HFF-Myc (cell line): Measurements from ENCODE around the gene OR2V2.
"Not testable (repeated sequence)": the region's sequence is repeated elsewhere in the genome, so short reads cannot be mapped to it uniquely, and the experiment has no call there.

ENCODE experiments used
- DNase-seq: peaks from one replicate; pipeline ENCODE4 v3.0.0-alpha.2; 2011; ENCODE audit warnings: low read depth; ENCODE audit errors: extremely low read depth
- H3K4me3 ChIP-seq: replicated peaks from 2 replicates; pipeline ENCODE4 v1.5.1; 2011; ENCODE audit warnings: low read depth, mild to moderate bottlenecking, control low read depth, low read length
- TF ChIP-seq, protein P1 (sequence below): IDR thresholded peaks from 2 replicates; pipeline ENCODE4 v1.5.1; 2012; ENCODE audit warnings: mild to moderate bottlenecking, low read depth, low read length, control low read depth; ENCODE audit errors: missing control alignments

The OR2V2 gene

DNA sequence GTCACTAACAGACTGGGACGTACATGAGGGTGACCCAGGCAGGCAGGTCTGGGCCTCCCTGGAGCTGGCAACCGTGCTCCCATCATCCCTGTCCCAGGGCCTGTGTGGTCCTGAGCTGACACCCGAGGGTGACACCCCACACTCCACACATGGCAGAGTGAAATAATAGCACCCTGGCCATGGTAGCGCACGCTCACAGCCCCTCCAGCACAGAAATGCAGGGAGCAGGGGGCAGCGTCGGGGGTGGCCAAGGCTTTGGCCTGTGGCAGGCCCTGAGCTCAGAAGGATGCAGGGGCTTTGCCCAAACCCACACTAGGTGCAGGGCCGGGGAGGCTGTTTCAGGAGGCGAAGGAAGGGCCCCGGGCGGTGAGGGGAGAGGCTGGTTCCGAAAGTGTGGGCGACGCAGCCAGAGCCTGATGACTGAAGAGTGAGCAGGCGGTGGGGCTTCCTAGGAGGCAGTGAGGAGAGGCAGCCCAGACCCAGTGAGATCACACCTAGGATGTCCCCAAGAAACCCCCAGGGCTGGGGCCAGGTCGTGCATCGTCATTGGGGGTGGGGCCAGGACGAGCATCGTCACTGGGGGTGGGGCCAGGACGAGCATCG, 12.9 kb downstream of the OR2V2 start:
- peak overlapping the region; percentile 26 for H3K4me3 ChIP-seq
- DNase-seq = no peak

DNA sequence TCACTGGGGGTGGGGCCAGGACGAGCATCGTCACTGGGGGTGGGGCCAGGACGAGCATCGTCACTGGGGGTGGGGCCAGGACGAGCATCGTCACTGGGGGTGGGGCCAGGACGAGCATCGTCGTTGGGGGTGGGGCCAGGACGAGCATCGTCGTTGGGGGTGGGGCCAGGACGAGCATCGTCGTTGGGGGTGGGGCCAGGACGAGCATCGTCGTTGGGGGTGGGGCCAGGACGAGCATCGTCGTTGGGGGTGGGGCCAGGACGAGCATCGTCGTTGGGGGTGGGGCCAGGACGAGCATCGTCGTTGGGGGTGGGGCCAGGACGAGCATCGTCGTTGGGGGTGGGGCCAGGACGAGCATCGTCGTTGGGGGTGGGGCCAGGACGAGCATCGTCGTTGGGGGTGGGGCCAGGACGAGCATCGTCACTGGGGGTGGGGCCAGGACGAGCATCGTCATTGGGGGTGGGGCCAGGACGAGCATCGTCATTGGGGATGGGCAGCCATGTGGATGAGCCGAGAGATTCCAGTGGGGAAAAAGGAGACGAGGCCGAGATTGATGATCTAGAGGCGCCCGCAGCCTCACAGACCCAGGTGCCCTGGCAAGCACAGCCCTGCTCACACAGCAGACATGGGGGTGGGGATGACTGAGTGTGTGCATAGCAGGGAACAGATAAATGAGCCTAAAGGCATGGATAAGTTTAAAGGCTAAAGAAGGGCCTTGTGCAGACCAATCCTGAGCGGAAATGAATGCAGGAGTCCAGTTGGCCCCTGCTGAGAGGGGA, 13.6 kb downstream of the OR2V2 start:
- 0 out of 2 replicates have a peak overlapping the region, but pooled peaks have one; percentile 22 for H3K4me3 ChIP-seq
- not testable (repeated sequence) for DNase-seq

More for the DNA sequence above, 12.9 kb downstream of the OR2V2 start:
- TF ChIP-seq, protein P1, sequence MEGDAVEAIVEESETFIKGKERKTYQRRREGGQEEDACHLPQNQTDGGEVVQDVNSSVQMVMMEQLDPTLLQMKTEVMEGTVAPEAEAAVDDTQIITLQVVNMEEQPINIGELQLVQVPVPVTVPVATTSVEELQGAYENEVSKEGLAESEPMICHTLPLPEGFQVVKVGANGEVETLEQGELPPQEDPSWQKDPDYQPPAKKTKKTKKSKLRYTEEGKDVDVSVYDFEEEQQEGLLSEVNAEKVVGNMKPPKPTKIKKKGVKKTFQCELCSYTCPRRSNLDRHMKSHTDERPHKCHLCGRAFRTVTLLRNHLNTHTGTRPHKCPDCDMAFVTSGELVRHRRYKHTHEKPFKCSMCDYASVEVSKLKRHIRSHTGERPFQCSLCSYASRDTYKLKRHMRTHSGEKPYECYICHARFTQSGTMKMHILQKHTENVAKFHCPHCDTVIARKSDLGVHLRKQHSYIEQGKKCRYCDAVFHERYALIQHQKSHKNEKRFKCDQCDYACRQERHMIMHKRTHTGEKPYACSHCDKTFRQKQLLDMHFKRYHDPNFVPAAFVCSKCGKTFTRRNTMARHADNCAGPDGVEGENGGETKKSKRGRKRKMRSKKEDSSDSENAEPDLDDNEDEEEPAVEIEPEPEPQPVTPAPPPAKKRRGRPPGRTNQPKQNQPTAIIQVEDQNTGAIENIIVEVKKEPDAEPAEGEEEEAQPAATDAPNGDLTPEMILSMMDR = no peak

DNA sequence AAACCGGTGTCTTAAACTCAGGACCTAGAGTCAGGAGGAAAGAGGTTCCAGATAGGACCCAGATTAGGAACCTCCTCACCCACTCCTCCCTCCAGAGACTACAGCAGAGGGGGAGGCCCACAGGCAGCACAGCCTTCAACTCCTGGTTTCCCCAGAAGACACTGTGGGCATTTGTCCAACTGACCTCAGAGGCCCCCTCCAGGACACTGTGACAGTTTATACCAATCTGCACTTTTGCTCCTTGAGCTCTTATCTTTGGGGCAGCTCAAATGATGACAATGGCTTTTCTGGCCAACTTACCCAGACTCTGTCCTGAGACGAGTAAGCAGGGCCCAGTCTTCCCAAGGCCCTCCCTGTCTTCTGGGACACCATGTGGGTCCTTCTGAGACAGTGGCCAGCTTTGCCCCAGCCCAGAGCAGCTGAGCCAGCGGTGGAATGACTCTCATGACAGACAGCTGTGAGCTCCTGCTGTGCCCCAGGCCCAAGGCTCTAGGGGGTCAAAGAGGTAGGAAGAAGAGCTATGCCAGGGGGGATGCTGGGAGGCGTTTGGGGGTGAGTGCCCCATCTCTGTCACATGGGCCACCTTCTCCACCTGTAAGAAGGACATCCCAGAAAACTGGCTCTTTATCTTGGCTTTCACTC, 14.3 kb downstream of the OR2V2 start:
- 0 out of 2 replicates have a peak overlapping the region, but pooled peaks have one; percentile 22 for H3K4me3 ChIP-seq
- TF ChIP-seq, protein P1 = no peak
- no peak for DNase-seq

DNA sequence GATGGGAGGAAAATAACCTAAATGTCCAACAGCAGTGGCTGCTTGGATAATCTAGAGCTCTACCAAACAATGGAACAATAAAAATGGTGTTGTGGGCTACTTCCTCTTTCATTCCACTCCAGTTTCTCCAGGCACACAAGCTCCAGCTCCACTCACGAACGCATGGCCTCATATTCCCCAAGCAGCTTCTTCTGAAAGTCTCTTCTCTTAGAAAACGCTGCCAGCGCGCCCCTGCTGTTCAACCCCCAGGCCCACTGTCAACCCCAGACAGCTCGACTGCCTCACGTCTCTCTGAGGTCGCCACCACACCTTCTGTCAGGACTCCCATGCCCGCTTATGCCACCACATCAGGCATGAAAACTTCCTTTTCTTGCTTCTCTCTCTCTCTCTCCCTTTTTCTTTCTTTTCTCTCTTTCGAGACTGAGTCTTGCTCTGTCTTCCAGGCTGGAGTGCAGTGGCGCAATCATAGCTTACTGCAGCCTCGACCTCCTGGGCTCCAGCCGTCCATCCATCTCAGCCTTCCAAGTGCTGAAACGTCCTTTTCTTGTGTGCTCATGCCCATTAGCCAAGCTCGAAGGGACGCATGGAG, 16.2 kb downstream of the OR2V2 start:
- H3K4me3 ChIP-seq = peak overlapping the region; percentile 31
- DNase-seq = no peak
- TF ChIP-seq, protein P1 = no peak

DNA sequence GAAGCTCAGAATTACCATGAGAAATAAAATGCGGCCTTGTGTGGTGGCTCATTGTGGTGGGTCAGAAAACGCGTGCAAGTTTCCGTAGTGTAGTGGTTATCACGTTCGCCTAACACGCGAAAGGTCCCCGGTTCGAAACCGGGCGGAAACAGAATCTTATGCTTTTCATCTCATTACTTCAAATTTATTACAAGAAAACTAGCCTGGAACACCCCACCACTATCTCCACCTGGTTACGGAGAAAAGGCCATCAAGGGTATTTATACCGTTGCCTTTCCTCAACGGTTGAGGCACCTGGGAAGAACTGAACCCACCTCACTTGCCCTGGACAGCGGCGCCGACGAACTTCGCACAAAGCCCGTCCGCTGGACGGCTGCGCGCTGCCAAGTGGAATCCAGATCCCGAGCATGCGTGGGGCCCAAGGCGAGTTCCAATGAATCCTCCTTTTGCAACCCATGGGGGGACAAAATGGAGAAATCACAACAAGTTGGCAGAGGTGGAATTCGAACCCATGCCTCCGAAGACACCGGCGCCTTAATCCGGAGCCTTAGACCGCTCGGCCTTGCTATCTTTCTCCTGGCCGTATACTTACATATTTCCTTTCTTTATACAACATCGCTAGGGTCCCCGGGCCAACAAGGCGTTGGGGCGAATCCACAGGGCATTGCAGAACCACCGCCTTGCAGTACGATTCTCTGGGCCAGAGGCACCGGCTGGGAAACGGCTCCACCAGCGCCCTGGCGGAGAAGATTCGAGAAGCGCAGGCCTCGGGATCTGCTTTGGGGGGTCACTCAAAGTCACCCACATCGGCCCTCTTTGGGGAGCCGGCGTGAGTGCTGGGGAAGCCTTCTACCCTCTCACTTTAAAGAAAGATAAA, 16.9 kb downstream of the OR2V2 start:
- no peak for DNase-seq
- TF ChIP-seq, protein P1 = no peak
- peak overlapping the region; percentile 31; the same call in 1 of the 2 replicates for H3K4me3 ChIP-seq

DNA sequence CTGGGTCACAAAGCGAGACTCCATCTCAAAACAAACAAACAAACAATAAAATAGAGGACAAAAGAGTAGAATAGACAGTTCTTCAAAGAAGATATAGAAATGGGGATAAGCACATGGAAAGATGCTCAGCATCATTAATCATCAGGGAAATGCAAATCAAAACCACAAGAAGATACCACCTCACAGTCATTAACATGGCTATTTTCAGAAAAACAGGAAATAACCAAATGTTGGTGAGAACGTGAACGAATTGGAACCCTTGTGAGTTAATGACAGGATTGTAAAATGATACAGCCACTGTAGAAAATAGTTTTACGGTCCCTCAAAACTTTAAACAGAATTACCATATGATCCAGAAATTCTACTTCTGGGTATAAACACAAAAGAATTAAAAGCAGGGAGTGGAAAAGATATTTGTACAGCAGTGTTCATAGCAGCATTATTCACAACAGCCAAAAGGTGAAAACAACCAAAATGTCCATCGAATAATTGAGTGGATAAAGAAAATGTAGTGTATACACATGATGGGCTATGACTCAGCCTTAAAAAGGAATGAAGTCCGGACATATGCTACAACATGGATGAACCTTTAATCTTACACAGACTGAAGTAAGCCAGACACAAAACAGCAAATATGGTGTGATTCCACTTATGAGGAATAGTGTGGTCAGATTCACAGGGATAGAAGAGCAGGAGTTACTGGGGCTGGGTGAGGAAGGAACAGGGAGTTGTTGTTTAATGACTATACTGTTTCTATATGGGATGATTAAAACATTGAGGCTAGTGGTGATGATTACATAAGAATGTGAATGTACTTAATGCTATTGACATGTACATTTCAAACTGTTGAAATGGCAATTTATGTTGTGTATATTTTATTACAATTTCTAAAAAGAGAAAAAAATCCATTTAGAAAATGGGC, 19.7 kb downstream of the OR2V2 start:
- TF ChIP-seq, protein P1 = no peak
- DNase-seq = no peak
- no peak overlapping the region for H3K4me3 ChIP-seq
